Mesothelial cell of epicardium (in vitro differentiated cells): Measurements from ENCODE around the gene DRC7. TPM values are rescaled to one million over a fixed set of nuclear protein-coding genes. Genes with fewer than 3 reads are reported as not detected.
A peak's percentile ranks its signal among the peaks of the same experiment; 100 is the strongest.
"Not testable (repeated sequence)": the region's sequence is repeated elsewhere in the genome, so short reads cannot be mapped to it uniquely, and the experiment has no call there.

Source experiments
- DNase-seq, 2 experiments: peaks; one replicate each; pipeline ENCODE4 v3.0.0; 2021; ENCODE audit warnings: low spot score in 2 of 2; ENCODE audit not compliant: unreplicated experiment in 2 of 2
- H3K27ac Mint-ChIP-seq: 2 replicates; pipeline ENCODE4 v1.8.0; 2021; ENCODE audit warnings: mixed read lengths
- H3K27me3 Mint-ChIP-seq: 2 replicates; pipeline ENCODE4 v1.8.0; 2021; ENCODE audit warnings: low read depth, mixed read lengths
- H3K36me3 Mint-ChIP-seq: 2 replicates; pipeline ENCODE4 v1.8.0; 2021; ENCODE audit warnings: mixed read lengths
- H3K4me1 Mint-ChIP-seq: 2 replicates; pipeline ENCODE4 v1.8.0; 2021; ENCODE audit warnings: mixed read lengths
- H3K4me3 Mint-ChIP-seq: 2 replicates; pipeline ENCODE4 v1.8.0; 2021; ENCODE audit warnings: mild to moderate bottlenecking, moderate library complexity, mixed read lengths
- H3K9me3 Mint-ChIP-seq: 2 replicates; pipeline ENCODE4 v1.8.0; 2021; ENCODE audit warnings: mixed read lengths
- total RNA-seq: library from RNA; stranded (reverse); gene quantifications from 3 replicates; pipeline ENCODE4 v1.2.1, GENCODE V29; 2021
- TF ChIP-seq, protein P1 (sequence below): fragments of 200-600 bp; sonication (generic); IDR thresholded peaks from one replicate; pipeline ENCODE4 v1.5.0; 2021; ENCODE audit warnings: antibody characterized with exemption; ENCODE audit not compliant: unreplicated experiment

The DRC7 gene
- total RNA-seq, 1 donor from 2014 or later: not detected

DNA sequence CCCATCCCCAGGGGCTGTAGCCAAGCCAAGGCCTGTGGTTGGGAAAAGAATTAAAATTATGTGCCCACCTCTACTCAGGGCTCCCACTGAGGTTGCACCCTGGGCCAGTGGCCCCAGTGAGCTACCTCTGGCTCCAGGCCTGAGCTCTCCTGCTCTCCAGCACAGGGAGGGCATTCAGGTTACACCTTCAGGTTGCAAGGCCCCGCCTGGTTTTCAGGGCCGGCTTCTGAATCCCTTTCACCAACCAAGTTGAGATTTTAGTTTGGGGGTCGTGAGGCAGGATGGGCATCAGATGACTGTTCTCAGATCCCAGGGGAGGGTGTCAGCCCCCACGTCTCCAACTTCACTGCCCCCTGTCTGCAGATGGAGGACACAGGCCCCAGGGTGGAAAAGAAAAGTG, 33.0 kb downstream of the DRC7 start:
- H3K27me3 Mint-ChIP-seq: peaks cover 3% of the 10 kb centered on the region
- H3K4me3 Mint-ChIP-seq: no peak overlapping the region
- no peak overlapping the region for H3K27ac Mint-ChIP-seq
- no peak for DNase-seq
- peaks cover 4% of the 10 kb centered on the region for H3K9me3 Mint-ChIP-seq
- H3K4me1 Mint-ChIP-seq: peaks cover 2% of the 10 kb centered on the region
- no peaks in the 10 kb centered on the region for H3K36me3 Mint-ChIP-seq
- TF ChIP-seq, protein P1, sequence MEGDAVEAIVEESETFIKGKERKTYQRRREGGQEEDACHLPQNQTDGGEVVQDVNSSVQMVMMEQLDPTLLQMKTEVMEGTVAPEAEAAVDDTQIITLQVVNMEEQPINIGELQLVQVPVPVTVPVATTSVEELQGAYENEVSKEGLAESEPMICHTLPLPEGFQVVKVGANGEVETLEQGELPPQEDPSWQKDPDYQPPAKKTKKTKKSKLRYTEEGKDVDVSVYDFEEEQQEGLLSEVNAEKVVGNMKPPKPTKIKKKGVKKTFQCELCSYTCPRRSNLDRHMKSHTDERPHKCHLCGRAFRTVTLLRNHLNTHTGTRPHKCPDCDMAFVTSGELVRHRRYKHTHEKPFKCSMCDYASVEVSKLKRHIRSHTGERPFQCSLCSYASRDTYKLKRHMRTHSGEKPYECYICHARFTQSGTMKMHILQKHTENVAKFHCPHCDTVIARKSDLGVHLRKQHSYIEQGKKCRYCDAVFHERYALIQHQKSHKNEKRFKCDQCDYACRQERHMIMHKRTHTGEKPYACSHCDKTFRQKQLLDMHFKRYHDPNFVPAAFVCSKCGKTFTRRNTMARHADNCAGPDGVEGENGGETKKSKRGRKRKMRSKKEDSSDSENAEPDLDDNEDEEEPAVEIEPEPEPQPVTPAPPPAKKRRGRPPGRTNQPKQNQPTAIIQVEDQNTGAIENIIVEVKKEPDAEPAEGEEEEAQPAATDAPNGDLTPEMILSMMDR: peak; percentile 17

DNA sequence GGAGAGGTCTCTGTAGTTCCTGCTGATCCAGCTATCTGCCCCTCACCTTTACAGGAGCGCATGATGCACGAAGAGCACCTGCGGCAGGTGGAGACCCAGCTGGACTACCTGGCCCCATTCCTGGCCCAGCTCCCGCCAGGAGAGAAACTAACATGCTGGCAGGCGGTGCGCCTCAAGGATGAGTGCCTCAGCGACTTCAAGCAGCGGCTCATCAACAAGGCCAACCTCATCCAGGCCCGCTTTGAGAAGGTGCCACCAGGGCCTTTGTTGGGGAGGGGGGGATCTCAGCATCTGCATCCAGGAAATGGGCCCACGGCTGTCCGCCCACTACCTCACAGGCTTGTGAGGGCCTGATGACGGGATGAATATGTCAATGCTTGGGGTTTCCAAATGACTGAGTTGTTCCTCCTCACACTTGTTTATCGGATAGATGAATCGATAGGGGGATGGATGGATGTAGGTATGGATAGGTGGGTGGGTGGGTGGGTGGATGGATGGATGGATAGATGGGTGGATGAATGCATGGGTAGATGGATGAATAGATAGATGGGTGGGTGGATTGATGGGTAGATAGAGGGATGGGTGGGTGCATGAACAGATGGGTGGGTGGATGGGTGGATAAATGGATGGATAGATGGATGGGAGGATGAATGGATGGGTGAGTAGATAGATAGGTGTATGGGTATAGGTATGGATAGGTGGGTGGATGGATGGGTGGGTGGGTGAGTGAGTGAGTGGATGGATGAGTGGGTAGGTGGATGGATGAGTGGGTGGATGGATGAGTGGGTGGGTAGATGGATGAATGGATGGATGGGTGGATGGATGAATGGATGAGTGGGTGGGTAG, 34.0 kb downstream of the DRC7 start:
- Mint-ChIP-seq H3K9me3 (peaks cover 13% of the 10 kb centered on the region), H3K27me3 (peaks cover 3% of the 10 kb centered on the region), H3K4me3 (no peak overlapping the region), H3K36me3 (peaks cover 3% of the 10 kb centered on the region), H3K4me1 (peaks cover 2% of the 10 kb centered on the region), H3K27ac (no peak overlapping the region)
- DNase-seq: no peak
- TF ChIP-seq, protein P1: no peak

DNA sequence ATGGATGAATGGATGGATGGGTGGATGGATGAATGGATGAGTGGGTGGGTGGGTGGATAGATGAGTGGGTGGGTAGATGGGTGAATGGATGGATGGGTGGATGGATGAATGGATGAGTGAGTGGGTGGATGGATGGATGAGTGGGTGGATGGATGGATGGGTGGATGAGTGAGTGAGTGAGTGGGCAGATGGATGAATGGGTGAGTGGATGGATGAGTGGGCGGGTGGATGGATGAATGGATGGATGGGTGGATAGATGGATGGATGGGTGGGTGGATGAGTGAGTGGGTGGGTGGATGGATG, 34.5 kb downstream of the DRC7 start:
- Mint-ChIP-seq H3K27me3 (peaks cover 3% of the 10 kb centered on the region), H3K27ac (no peak overlapping the region), H3K4me1 (peaks cover 2% of the 10 kb centered on the region), H3K36me3 (peaks cover 3% of the 10 kb centered on the region), H3K9me3 (peaks cover 13% of the 10 kb centered on the region), H3K4me3 (no peak overlapping the region)
- DNase-seq: no peak
- TF ChIP-seq, protein P1: no peak

DNA sequence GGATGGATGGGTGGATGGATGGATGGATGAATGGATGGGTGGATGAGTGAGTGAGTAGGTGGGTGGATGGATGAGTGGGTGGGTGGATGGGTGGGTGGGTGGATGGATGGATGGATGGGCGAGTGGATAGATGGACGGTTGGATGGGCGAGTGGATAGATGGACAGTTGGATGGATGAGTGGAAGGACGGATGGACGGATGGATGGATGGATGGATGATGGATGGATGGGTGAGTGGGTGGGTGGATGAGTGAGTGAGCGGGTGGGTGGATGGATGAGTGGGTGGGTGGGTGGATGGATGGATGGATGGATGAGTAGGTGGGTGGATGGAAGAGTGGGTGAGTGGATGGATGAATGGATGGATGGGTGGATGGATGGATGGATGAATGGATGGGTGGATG, 35.2 kb downstream of the DRC7 start:
- not testable (repeated sequence) for H3K36me3 Mint-ChIP-seq, H3K27me3 Mint-ChIP-seq, H3K4me1 Mint-ChIP-seq, H3K4me3 Mint-ChIP-seq, H3K27ac Mint-ChIP-seq, DNase-seq
- peaks cover 13% of the 10 kb centered on the region for H3K9me3 Mint-ChIP-seq

DNA sequence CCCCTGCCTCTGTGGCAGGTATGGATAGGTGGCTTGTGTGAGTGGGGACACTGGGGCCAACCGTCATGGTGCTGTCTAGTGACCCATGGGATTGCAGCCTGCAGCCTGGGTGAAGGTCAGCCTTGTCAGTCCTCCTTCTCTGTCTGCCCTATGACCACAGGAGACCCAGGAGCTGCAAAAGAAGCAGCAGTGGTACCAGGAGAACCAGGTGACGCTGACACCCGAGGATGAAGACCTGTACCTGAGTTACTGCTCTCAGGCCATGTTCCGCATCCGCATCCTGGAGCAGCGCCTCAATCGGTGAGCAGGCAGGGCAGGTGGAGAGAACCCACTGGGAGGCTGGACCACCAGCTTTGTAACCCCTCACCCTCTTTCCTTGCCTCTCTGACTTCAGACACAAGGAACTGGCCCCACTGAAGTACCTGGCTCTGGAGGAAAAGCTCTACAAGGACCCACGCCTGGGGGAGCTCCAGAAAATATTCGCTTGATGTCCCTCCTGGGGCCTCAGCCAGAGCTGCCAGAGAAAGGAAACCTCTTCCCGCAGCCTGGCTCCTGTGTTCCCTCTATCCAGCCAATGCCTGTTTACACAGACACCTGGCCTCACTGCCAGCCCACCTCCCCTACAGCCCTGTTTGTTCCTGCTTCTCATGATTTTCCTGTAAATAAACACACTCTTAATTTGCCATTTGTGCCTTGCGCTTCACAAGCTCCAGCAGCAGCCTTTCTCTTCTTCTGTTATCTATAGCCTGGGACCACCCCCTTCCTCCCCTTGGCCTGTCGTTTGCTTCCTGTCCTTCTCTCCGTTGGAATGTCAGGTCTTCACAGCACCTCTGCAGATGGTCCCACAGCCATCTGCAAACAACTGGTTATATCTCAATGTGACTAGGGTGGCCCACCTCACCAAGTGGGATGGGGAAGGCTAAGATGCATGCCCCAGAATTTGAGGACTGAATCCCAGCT, 36.4 kb downstream of the DRC7 start:
- H3K27ac Mint-ChIP-seq: no peak overlapping the region

More for the DNA sequence above, 36.4 kb downstream of the DRC7 start:
- TF ChIP-seq, protein P1: no peak
- peaks cover 13% of the 10 kb centered on the region for H3K9me3 Mint-ChIP-seq
- H3K4me1 Mint-ChIP-seq: peaks cover 8% of the 10 kb centered on the region
- DNase-seq: no peak
- H3K4me3 Mint-ChIP-seq: no peak overlapping the region
- peaks cover 3% of the 10 kb centered on the region for H3K27me3 Mint-ChIP-seq
- peaks cover 3% of the 10 kb centered on the region for H3K36me3 Mint-ChIP-seq
